GM21360 (cell line): ENCODE data around the gene MAGI2.
"Not testable (repeated sequence)": the region's sequence is repeated elsewhere in the genome, so short reads cannot be mapped to it uniquely, and the experiment has no call there.

Experiments used
- ATAC-seq: cut with Tn5 transposase; IDR thresholded peaks from one replicate; pipeline ENCODE4 v1.9.1; 2021; ENCODE audit warnings: mild to moderate bottlenecking, moderate library complexity; ENCODE audit not compliant: unreplicated experiment

Gene MAGI2

GRCh38 chr7:78967561-78967960 is 485.9 kb downstream of the MAGI2 start:
- ATAC-seq: not testable (repeated sequence)

GRCh38 chr7:78967046-78967445 is 486.4 kb downstream of the MAGI2 start:
- no peak for ATAC-seq

GRCh38 chr7:78959477-78959876 is 494.0 kb downstream of the MAGI2 start:
- no peak for ATAC-seq

- no peak for ATAC-seq
Measured at GRCh38 chr7:78955329-78955728, 498.1 kb downstream of the MAGI2 start.

GRCh38 chr7:78953726-78954363 is 499.6 kb downstream of the MAGI2 start:
- no peak for ATAC-seq

- no peak for ATAC-seq
Measured at GRCh38 chr7:78953090-78953489, 500.4 kb downstream of the MAGI2 start.

- ATAC-seq: no peak
Measured at GRCh38 chr7:78939669-78940068, 513.8 kb downstream of the MAGI2 start.

GRCh38 chr7:78924581-78924980 is 528.9 kb downstream of the MAGI2 start:
- ATAC-seq: no peak

GRCh38 chr7:78912781-78913180 is 540.7 kb downstream of the MAGI2 start:
- no peak for ATAC-seq

- ATAC-seq: no peak
Measured at GRCh38 chr7:78906735-78907134, 546.7 kb downstream of the MAGI2 start.

GRCh38 chr7:78905436-78905835 is 548.0 kb downstream of the MAGI2 start:
- ATAC-seq: no peak

GRCh38 chr7:78904983-78905382 is 548.5 kb downstream of the MAGI2 start:
- no peak for ATAC-seq

GRCh38 chr7:78901566-78901965 is 551.9 kb downstream of the MAGI2 start:
- ATAC-seq: no peak

GRCh38 chr7:78900806-78901205 is 552.7 kb downstream of the MAGI2 start:
- no peak for ATAC-seq

GRCh38 chr7:78895393-78895792 is 558.1 kb downstream of the MAGI2 start:
- ATAC-seq: no peak

- no peak for ATAC-seq
Measured at GRCh38 chr7:78879206-78879605, 574.3 kb downstream of the MAGI2 start.

GRCh38 chr7:78873117-78873516 is 580.4 kb downstream of the MAGI2 start:
- ATAC-seq: no peak

- ATAC-seq: no peak
Measured at GRCh38 chr7:78864339-78864738, 589.1 kb downstream of the MAGI2 start.

- no peak for ATAC-seq
Measured at GRCh38 chr7:78863281-78863680, 590.2 kb downstream of the MAGI2 start.

GRCh38 chr7:78862411-78862900 is 591.0 kb downstream of the MAGI2 start:
- no peak for ATAC-seq

- no peak for ATAC-seq
Measured at GRCh38 chr7:78852951-78853350, 600.5 kb downstream of the MAGI2 start.

GRCh38 chr7:78850093-78850740 is 603.2 kb downstream of the MAGI2 start:
- ATAC-seq: no peak

- ATAC-seq: no peak
Measured at GRCh38 chr7:78845155-78845554, 608.3 kb downstream of the MAGI2 start.
